22Rv1 (cell line): ENCODE measurements around the gene PRKCE.
"Not testable (repeated sequence)": the region's sequence is repeated elsewhere in the genome, so short reads cannot be mapped to it uniquely, and the experiment has no call there.

Experiments
- H3K27ac ChIP-seq: fragments of 450-650 bp; 2 replicates; pipeline ENCODE4 v1.5.1; 2017
- ZFX ChIP-seq: fragments of 450-650 bp; IDR thresholded peaks from 2 replicates; pipeline ENCODE4 v1.6.1; 2017; ENCODE audit warnings: antibody characterized with exemption, borderline replicate concordance
- TF ChIP-seq, protein P1 (sequence below): fragments of 450-650 bp; IDR thresholded peaks from 2 replicates; pipeline ENCODE4 v1.5.1; 2017; ENCODE audit warnings: mild to moderate bottlenecking

Gene PRKCE

DNA sequence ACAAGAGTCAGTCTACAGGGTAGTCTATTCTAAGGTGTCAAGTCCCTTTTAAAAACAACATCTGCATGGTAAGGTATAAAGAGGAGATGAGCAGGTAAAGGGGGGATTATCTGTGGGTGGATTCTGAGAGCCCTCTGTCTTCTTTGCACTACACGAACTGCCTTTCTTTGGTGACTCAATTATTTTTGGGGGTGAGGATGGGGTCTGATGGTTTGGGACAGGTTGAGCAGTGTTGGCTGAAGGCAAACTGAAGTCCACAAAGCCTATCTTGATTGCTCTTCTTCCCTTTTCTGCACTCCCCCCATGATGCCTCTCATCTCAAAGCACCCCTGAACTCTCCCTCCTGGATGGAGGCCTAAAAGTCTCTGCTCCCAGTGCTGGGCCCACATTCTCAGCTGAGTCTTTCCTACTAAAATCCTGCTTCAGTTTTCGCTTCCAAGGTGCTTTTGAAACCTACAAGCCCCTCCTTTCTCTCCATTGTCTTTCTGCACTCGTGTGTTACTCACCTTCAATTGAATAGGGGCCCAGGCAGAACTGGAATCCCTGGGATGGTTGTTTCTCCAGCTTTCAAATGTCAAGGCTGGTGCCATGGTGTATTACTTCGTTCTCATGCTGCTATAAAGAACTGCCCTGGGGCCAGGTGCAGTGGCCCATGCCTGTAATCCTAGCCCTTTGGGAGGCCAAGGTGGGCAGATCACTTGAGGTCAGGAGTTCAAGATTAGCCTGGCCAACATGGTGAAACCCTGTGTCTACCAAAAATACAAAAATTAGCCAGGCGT lies 64.3 kb downstream of the PRKCE start:
- H3K27ac ChIP-seq = no peak overlapping the region
- TF ChIP-seq, protein P1, sequence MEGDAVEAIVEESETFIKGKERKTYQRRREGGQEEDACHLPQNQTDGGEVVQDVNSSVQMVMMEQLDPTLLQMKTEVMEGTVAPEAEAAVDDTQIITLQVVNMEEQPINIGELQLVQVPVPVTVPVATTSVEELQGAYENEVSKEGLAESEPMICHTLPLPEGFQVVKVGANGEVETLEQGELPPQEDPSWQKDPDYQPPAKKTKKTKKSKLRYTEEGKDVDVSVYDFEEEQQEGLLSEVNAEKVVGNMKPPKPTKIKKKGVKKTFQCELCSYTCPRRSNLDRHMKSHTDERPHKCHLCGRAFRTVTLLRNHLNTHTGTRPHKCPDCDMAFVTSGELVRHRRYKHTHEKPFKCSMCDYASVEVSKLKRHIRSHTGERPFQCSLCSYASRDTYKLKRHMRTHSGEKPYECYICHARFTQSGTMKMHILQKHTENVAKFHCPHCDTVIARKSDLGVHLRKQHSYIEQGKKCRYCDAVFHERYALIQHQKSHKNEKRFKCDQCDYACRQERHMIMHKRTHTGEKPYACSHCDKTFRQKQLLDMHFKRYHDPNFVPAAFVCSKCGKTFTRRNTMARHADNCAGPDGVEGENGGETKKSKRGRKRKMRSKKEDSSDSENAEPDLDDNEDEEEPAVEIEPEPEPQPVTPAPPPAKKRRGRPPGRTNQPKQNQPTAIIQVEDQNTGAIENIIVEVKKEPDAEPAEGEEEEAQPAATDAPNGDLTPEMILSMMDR = no peak
- no peak for TF ChIP-seq ZFX

DNA sequence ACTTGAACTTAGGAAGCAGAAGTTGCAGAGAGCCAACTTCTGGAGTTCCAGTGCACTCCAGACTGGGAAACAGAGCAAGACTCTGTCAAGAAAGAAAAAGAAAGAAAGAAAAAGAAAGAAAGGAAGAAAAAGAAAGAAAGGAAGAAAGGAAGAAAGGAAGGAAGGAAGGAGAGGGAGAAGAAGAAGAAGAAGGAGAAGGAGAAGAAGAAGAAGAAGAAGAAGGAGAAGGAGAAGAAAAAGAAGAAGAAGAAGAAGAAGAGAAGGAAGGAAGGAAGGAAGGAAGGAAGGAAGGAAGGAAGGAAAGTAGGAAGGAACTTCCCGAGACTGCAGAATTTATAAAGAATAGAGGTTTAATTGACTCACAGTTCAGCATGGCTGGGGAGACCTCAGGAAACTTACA lies 65.0 kb downstream of the PRKCE start:
- H3K27ac ChIP-seq = not testable (repeated sequence)

DNA sequence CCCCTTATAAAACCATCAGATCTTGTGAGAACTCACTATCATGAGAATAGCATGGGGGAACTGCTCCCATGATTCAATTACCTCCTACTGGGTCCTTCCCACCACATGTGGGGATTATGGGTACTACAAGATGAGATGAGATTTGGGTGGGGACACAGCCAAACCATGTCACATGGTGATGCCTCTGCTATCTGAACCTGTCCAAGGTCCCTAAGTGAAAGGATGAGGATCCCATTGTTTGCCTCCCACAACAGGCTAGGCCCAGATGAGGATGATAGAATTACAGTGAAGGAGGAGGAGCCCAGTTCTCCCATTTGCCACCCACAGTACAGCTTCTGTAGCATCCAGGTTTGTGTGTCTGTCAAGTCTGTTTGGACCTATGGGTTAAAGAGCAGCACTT lies 65.4 kb downstream of the PRKCE start:
- H3K27ac ChIP-seq = no peak overlapping the region
- TF ChIP-seq ZFX = no peak
- TF ChIP-seq, protein P1 = no peak

DNA sequence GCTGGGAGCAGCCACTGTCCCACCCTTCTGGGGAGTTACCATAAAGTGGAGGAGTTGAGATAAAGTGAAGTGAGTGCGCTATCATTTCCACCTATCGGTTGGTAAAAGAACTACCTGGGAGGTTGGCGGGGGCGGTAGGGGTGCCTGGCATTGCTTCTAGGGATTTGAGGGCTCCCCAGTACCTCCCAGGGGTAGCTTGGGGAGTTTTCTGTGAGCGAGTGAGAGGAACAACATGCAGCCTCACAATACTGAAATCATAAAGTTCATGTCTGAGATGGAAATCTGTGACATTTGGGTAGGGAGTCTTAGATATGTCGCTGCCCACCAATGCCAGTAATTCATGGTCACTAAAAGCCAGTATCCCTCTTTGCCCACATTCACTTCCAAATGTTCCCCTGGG lies 68.7 kb downstream of the PRKCE start:
- TF ChIP-seq ZFX = no peak
- TF ChIP-seq, protein P1 = no peak
- no peak overlapping the region for H3K27ac ChIP-seq

DNA sequence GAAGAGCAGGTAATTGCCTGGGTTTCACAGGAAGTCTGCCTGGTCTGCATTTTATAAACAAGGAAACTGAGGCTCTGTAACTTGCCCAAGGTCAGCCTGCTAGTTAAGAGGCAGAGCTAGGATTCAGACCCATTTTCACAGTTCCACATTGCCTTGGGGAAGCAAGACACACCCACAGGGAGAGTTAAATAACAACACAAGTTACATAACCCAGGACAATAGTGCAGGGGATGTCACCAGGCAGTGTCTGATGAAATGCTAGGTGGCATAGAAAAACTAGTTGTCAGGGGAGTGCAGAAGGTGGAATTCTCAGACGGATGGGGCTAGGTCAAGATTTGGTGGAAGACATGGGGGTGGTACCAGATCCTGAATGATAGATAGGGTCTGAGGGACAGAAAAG lies 69.7 kb downstream of the PRKCE start:
- no peak overlapping the region for H3K27ac ChIP-seq
- TF ChIP-seq, protein P1 = no peak
- no peak for TF ChIP-seq ZFX

DNA sequence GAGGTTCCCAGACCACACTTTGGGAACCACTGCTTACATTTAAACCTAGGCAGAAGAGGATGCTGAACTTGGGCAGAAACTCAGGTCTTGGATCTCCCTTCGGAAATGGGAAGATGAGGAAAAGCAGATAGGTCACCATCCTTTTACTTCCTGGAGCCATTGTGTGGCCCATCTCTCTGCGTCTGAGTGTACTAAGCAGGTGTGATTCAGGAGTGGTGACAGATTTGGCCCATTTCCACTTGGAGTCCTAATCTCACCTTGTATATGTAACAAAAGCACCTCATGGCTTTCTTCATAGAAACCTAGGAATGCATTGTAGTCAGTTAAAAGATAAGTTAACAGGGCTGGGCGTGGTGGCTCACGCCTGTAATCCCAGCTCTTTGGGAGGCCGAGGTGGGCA lies 71.0 kb downstream of the PRKCE start:
- no peak overlapping the region for H3K27ac ChIP-seq
- TF ChIP-seq ZFX = no peak
- TF ChIP-seq, protein P1 = no peak

DNA sequence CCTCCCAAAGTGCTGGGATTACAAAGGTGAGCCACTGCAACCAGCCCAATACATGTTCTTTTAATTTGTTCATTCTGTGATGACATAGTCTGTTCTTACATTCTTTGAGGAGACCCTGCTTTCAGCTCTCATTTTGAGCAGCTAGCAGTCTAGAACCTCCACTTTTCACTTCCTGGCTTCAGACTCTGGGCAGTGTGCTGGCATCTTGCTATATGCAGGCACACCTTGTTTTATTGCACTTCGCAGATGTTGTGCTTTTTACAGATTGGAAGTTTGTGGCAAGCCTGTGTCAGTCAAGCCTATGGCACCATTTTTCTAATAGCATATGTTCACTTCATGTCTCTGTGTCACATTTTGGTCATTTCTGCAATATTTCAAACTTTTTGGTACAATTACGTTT lies 72.4 kb downstream of the PRKCE start:
- no peak overlapping the region for H3K27ac ChIP-seq
- TF ChIP-seq, protein P1 = no peak
- TF ChIP-seq ZFX = no peak

DNA sequence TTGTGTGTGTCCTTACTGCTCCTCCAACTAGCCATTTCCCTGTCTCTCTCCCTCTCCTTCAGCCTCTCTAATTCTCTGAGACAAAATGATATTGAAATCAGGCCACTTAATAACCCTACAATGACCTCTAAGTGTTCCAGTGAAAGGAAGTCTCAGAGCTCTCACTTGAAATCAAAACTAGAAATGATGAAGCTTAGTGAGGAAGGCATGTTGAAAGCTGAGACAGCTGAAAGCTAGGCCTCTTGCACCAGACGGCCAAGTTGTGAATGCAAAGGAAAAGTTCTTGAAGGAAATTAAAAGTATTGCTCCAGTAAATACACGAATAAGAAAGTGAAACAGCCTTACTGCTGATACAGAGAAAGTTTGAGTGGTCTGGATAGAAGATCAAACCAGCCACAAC lies 72.9 kb downstream of the PRKCE start:
- TF ChIP-seq ZFX = no peak
- TF ChIP-seq, protein P1 = no peak
- no peak overlapping the region for H3K27ac ChIP-seq
